Left lung (tissue), 10 donors: ENCODE measurements around the gene SEC16B. TPM values are rescaled to one million over a fixed set of nuclear protein-coding genes. Genes with fewer than 3 reads are reported as not detected.

Experiments
- ATAC-seq: fragments of 200-7000 bp; cut with Tn5 transposase; one replicate; pipeline ENCODE4 v1.9.1; 2020; ENCODE audit warnings: moderate library complexity
- DNase-seq, 4 donors: peaks; one replicate each; pipeline ENCODE4 v3.0.0-alpha.2; 2013 to 2020
- H3K27ac ChIP-seq, 2 donors: fragments of 200-600 bp; sonication (generic) in 1 of 2; one replicate each; pipeline versions ENCODE4 v1.5.0 to v1.8.0; 2020 to 2021
- H3K27me3 ChIP-seq, 2 donors: fragments of 200-600 bp; sonication (generic) in 1 of 2; one replicate each; pipeline versions ENCODE4 v1.5.0 to v1.8.0; 2020 to 2021
- H3K36me3 ChIP-seq, 2 donors: fragments of 200-600 bp; sonication (generic) in 1 of 2; one replicate each; pipeline versions ENCODE4 v1.5.0 to v1.8.0; 2020 to 2021
- H3K4me1 ChIP-seq, 2 donors: fragments of 200-600 bp; one replicate each; pipeline ENCODE4 v1.8.0; 2021
- H3K4me3 ChIP-seq, 2 donors: fragments of 200-600 bp; sonication (generic) in 1 of 2; one replicate each; pipeline versions ENCODE4 v1.5.0 to v1.8.0; 2020 to 2021; ENCODE audit warnings: mild to moderate bottlenecking in 1 of 2
- H3K9me3 ChIP-seq, 2 donors: fragments of 200-600 bp; sonication (generic) in 1 of 2; one replicate each; pipeline versions ENCODE4 v1.5.0 to v1.8.0; 2020 to 2021
- intact Hi-C, 2 donors: fragments of 100-400 bp; cut with DNase I; formaldehyde crosslinking; loops; one replicate each; pipeline versions ENCODE4 v1.11.2 to v1.14.2; 2022
- polyA plus RNA-seq, 6 donors: library from polyadenylated mRNA; unstranded; fragments of 120-200 nt; gene quantifications; one replicate each; pipeline ENCODE4 v1.2.1, GENCODE V29; 2013; ENCODE audit not compliant: insufficient read length in 6 of 6
- total RNA-seq, 2 donors: library from RNA; stranded (reverse); fragmentation: NEBNext Ultra II Directional; extraction: Animal tissue kit (Norgen Biotek cat#: 25700); gene quantifications; one replicate each; pipeline ENCODE4 v1.2.1, GENCODE V29; 2021
- TF ChIP-seq, protein P1 (sequence below), 2 donors: fragments of 200-600 bp; sonication (generic) in 1 of 2; IDR thresholded peaks; one replicate each; pipeline versions ENCODE4 v1.5.0 to v1.8.0; 2021; ENCODE audit warnings: antibody characterized with exemption in 2 of 2
- donor health status: DM: no; HTN: yes; CAD: no.
- donor health status: DM: no; HTN: no; CAD: no.

SEC16B gene
- total and polyA plus RNA-seq, 8 donors: 1.8 to 6.9 (median 3.9) TPM

DNA sequence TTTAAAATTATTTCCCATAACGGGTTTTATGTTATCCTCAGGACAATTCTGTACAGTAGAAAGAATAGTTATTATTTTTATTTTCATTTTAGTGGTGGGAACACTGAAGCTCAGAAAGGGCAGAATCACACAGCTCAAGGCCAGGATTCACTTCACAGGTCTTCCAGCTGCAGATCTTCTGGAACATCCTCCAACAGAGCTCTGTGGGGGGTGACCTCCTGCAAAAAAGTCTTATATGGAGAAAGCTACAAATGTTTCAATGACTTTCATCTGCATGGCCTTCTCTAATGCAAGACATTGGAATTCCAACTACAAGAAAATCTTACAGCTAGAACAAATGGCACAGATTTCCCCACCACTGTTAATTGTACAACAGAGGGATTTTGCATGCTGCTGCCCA is 64.2 kb downstream of the SEC16B start:
- no peaks in the 10 kb centered on the region for H3K36me3 ChIP-seq
- no peak overlapping the region for H3K4me3 ChIP-seq
- intact Hi-C loops: no loop called here
- no peaks in the 10 kb centered on the region for H3K27me3 ChIP-seq
- TF ChIP-seq, protein P1, sequence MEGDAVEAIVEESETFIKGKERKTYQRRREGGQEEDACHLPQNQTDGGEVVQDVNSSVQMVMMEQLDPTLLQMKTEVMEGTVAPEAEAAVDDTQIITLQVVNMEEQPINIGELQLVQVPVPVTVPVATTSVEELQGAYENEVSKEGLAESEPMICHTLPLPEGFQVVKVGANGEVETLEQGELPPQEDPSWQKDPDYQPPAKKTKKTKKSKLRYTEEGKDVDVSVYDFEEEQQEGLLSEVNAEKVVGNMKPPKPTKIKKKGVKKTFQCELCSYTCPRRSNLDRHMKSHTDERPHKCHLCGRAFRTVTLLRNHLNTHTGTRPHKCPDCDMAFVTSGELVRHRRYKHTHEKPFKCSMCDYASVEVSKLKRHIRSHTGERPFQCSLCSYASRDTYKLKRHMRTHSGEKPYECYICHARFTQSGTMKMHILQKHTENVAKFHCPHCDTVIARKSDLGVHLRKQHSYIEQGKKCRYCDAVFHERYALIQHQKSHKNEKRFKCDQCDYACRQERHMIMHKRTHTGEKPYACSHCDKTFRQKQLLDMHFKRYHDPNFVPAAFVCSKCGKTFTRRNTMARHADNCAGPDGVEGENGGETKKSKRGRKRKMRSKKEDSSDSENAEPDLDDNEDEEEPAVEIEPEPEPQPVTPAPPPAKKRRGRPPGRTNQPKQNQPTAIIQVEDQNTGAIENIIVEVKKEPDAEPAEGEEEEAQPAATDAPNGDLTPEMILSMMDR (IDR thresholded peaks at IDR 0.05): no peak
- no peak overlapping the region for H3K27ac ChIP-seq
- DNase-seq: no peak
- ATAC-seq: no peak
- H3K4me1 ChIP-seq: no peaks in the 10 kb centered on the region
- no peaks in the 10 kb centered on the region for H3K9me3 ChIP-seq

DNA sequence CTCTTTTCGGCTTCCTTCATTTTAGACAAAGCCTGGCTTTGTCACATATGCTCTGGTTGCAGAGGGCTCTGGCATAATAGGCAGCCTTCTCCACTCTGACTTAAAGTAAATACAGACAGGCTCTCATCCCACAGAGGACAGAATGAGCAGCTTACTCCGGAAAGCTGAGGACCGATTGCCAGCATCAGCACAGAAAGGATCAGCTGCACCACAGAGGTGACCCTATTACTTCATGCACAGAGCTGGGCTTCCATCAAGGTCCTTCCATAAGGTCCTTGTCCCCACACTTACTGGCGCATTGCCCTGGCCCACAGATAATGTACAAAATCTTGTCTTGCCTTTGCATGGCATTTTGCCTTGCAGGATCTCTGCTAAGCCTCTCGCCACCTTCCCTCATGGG is 67.6 kb downstream of the SEC16B start:
- TF ChIP-seq, protein P1 (IDR thresholded peaks at IDR 0.05): no peak
- intact Hi-C loops: no loop called here
- Histone ChIP-seq H3K27me3 (no peaks in the 10 kb centered on the region), H3K4me1 (no peaks in the 10 kb centered on the region), H3K4me3 (no peak overlapping the region), H3K27ac (no peak overlapping the region), H3K36me3 (no peaks in the 10 kb centered on the region), H3K9me3 (no peaks in the 10 kb centered on the region)
- DNase-seq: peak in 1 of 4 donors; percentile 16
- no peak for ATAC-seq

DNA sequence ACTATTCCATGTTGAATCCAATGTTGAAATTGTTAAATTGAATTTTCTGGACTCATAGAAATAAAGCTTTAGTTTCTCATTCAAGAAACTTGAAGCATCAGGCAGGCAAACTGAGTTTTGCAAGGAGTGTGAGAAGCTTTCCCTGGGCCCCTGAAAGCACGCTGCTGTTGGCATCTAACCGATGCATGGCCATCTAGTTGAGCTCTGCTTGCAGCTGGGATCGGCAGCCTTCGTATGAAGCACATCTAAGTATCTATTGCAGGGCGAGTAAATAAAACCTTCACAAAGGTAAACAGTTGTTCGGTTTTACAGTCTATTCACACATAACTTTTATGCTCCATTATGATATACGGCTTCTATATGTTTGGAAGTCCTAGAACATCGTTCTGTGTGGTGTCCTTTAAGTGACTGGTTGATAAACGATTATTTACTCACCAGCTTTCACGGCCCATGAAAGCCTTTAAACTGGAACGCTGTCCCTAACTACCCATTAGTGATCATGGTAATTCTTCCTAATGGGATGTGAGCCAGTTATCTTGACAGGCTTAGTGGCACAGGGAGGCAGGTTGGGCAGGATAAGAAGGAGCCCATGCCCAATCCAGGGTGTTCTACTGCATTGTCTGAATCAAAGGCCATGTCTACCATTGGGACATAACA is 71.7 kb downstream of the SEC16B start:
- no peaks in the 10 kb centered on the region for H3K36me3 ChIP-seq
- no peaks in the 10 kb centered on the region for H3K9me3 ChIP-seq
- no peak overlapping the region for H3K4me3 ChIP-seq
- H3K27me3 ChIP-seq: no peaks in the 10 kb centered on the region
- no peaks in the 10 kb centered on the region for H3K4me1 ChIP-seq
- ATAC-seq (no peak), DNase-seq (no peak)
- H3K27ac ChIP-seq: no peak overlapping the region
- TF ChIP-seq, protein P1 (IDR thresholded peaks at IDR 0.05): no peak
- intact Hi-C loops: no loop called here

DNA sequence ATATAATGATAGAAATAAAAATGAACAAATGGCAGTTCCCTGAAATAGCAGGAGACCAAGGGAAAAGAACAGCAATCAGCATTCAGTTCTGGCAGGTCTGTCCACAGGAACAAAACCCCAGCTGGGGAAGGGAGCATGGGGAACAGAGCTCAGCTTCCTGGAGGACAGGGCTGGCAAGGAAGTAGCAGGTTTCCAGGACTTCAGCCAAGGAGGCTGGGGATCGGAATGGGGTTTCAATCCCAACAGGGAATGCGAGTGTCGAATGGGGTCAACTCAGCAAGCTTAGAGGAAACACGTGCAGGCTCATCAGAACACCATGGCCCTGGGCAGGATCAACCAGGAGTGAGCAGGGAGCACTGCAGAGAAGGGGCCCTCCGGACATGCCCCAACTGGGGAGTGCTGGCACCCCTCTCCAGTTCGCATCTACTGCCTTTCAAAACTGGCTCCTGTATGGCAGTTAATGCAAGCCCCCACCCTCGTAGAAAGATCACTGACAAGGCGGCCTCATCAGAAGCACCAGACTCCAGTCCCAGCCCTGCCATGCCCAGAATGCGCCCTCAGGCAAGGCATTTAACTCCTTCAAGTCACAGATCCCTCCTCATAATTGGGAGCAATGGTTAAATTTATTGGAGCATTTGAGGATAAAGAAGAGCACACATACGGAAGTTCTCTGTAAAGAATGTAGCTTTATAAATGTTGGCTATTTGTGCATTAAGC is 72.4 kb downstream of the SEC16B start:
- no peak for ATAC-seq
- Histone ChIP-seq H3K27me3 (no peaks in the 10 kb centered on the region), H3K4me3 (no peak overlapping the region), H3K9me3 (peaks cover 0 to 2% of the 10 kb centered on the region in 2 donors), H3K4me1 (no peaks in the 10 kb centered on the region), H3K36me3 (no peaks in the 10 kb centered on the region), H3K27ac (no peak overlapping the region)
- TF ChIP-seq, protein P1 (IDR thresholded peaks at IDR 0.05): no peak
- intact Hi-C loops: no loop called here
- DNase-seq: no peak

Other genes with a start within 250 kb of the SEC16B start
- gene RASAL2, start 124.0 kb upstream of the SEC16B start, total RNA-seq: 10 to 100 TPM; 27.5 to 30.2 TPM
- 10 to 100 TPM; 26.4 to 35.6 (median 31.0) TPM for gene RASAL2, start 124.0 kb upstream of the SEC16B start, polyA plus RNA-seq